HCT116 (cell line): ENCODE results near the gene COL5A2.

Experiments
- CBX3 ChIP-seq: IDR thresholded peaks from 2 replicates; pipeline ENCODE4 v1.6.1; 2012; ENCODE audit warnings: low read depth
- CTCF ChIP-seq, 3 experiments: fragments of 200-600 bp in 1 of 3; sonication (generic) in 1 of 3; IDR thresholded peaks in 2 of 3; conservative IDR thresholded peaks in 1 of 3; 2 replicates each; pipeline ENCODE4 v1.5.1; 2012 to 2017; ENCODE audit warnings: low read depth in 2 of 3, low read length in 2 of 3, antibody characterized with exemption in 1 of 3, borderline replicate concordance in 1 of 3, control low read depth in 1 of 3, mild to moderate bottlenecking in 1 of 3, mixed read lengths in 1 of 3, mixed run types in 1 of 3, moderate library complexity in 1 of 3; ENCODE audit not compliant: insufficient read depth in 1 of 3

DNA sequence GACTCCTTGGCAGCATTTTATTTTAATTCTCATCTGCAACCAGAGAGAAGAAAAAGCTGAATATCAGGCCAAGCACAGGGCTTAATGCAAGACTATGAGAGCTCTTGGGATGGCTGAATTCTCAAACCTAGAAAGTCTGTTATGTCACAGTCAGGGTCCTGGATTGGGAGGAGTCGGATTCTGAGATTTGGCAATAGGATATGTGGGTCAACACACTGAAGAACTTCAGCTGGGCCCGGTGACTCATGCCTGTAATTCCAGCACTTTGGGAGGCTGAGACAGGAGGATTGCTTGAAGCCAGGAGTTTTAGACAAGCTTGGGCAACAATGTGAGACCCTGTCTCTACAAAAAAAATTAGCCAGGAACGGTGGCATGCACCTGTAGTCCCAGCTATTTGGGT lies 103.0 kb downstream of the COL5A2 start:
- no peak for TF ChIP-seq CTCF (IDR thresholded peaks at IDR 0.05 in 2 of 3, conservative IDR thresholded peaks at IDR 0.05 in 1 of 3; ENCODE audit: borderline replicate concordance in 1 of 3, insufficient read depth in 1 of 3, low read depth in 2 of 3, low read length in 2 of 3)
- TF ChIP-seq CBX3 = no peak
